ENCODE measurements around the gene ADAM22. TPM values are rescaled to one million over a fixed set of nuclear protein-coding genes. Genes with fewer than 3 reads are reported as not detected.
A peak's percentile ranks its signal among the peaks of the same experiment; 100 is the strongest.

ADAM22 gene
- polyA plus RNA-seq, 1 of the 3 experiments (the other 2 are of a cell fraction): 3.0 TPM

DNA sequence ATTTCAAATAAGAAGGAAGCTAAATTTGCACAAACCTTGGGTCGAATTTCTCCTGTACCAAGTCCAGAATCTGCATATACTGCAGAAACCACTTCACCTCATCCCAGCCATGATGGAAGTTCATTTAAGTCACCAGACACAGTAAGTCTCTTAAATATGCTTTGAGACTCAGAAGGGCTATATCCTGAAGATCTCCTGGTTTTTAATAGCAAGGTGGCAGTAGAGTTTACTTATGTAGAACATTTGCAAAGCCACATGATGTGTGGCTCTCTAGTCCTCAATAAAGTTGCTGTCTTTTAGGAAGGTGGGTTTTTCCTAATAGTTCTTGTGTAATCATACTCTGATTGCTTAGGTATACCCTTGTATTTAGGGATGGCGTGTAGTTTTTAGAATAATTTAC lies 49.0 kb upstream of the ADAM22 start (continued):
- TF ChIP-seq, protein P1, sequence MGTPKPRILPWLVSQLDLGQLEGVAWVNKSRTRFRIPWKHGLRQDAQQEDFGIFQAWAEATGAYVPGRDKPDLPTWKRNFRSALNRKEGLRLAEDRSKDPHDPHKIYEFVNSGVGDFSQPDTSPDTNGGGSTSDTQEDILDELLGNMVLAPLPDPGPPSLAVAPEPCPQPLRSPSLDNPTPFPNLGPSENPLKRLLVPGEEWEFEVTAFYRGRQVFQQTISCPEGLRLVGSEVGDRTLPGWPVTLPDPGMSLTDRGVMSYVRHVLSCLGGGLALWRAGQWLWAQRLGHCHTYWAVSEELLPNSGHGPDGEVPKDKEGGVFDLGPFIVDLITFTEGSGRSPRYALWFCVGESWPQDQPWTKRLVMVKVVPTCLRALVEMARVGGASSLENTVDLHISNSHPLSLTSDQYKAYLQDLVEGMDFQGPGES (IDR thresholded peaks at IDR 0.05; ENCODE audit: low read depth, low read length): no peak
- TF ChIP-seq POLR2AphosphoS5 (IDR thresholded peaks at IDR 0.05; ENCODE audit: low read depth, low read length) (no peak), GATA2 (CRISPR knock-in tag; IDR thresholded peaks at IDR 0.05) (no peak), RXRA (IDR thresholded peaks at IDR 0.05; ENCODE audit: borderline replicate concordance, low read depth) (no peak), NFIC (IDR thresholded peaks at IDR 0.05; ENCODE audit: borderline replicate concordance) (no peak), GABPA (IDR thresholded peaks at IDR 0.05; ENCODE audit: low read depth) (no peak), MXI1 (IDR thresholded peaks at IDR 0.05; ENCODE audit: low read depth, low read length) (no peak), RAD21 (IDR thresholded peaks at IDR 0.05; ENCODE audit: low read length) (no peak)

DNA sequence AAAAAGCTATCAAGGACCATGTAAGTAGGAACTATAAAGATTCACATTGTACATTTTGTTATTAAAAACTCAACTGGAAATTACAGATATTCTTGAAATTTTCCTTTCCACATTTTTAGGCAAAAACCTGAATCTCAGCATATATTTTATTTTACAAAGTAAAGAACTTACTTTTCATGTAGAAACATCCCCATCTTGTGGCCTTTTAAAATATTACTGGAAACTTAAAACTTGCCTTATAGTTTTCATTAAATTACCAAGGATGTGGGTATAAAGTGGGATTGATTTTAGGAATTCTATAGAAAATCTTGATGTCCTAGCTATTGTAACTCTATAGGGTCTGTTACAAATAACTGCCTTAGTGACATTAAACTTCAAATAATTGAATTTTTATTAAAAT lies 47.2 kb upstream of the ADAM22 start:
- H3K79me2 ChIP-seq (ENCODE audit: insufficient read depth): peaks cover 77% of the 10 kb centered on the region
- H2AFZ ChIP-seq (ENCODE audit: low read depth): no peak overlapping the region
- peaks cover 9% of the 10 kb centered on the region for H3F3A ChIP-seq (replicated peaks; ENCODE audit: insufficient read depth)
- POLR2A ChIA-PET: no interaction called here
- no peak overlapping the region for H3K9ac ChIP-seq
- H3K4me1 ChIP-seq (ENCODE audit: control insufficient read depth in 1 of 2, insufficient read depth in 2 of 2, low read depth in 1 of 2, low read length in 1 of 2): peaks cover 0 to 5% of the 10 kb centered on the region in 2 experiments; a peak in 2 of 4 replicates
- TF ChIP-seq FOSL2 (IDR thresholded peaks at IDR 0.05; ENCODE audit: borderline replicate concordance, low read depth) (no peak), RAD21 (IDR thresholded peaks at IDR 0.05; ENCODE audit: low read length) (peak; percentile 75), SMC3 (IDR thresholded peaks at IDR 0.05; ENCODE audit: low read depth, low read length) (peak; percentile 35; the same call in 1 of the 2 replicates), GABPA (IDR thresholded peaks at IDR 0.05; ENCODE audit: low read depth) (no peak)
- TF ChIP-seq, protein P2, sequence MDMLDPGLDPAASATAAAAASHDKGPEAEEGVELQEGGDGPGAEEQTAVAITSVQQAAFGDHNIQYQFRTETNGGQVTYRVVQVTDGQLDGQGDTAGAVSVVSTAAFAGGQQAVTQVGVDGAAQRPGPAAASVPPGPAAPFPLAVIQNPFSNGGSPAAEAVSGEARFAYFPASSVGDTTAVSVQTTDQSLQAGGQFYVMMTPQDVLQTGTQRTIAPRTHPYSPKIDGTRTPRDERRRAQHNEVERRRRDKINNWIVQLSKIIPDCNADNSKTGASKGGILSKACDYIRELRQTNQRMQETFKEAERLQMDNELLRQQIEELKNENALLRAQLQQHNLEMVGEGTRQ (IDR thresholded peaks at IDR 0.05; ENCODE audit: borderline replicate concordance, low read depth, low read length): no peak
- TF ChIP-seq, protein P3, sequence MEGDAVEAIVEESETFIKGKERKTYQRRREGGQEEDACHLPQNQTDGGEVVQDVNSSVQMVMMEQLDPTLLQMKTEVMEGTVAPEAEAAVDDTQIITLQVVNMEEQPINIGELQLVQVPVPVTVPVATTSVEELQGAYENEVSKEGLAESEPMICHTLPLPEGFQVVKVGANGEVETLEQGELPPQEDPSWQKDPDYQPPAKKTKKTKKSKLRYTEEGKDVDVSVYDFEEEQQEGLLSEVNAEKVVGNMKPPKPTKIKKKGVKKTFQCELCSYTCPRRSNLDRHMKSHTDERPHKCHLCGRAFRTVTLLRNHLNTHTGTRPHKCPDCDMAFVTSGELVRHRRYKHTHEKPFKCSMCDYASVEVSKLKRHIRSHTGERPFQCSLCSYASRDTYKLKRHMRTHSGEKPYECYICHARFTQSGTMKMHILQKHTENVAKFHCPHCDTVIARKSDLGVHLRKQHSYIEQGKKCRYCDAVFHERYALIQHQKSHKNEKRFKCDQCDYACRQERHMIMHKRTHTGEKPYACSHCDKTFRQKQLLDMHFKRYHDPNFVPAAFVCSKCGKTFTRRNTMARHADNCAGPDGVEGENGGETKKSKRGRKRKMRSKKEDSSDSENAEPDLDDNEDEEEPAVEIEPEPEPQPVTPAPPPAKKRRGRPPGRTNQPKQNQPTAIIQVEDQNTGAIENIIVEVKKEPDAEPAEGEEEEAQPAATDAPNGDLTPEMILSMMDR (IDR thresholded peaks at IDR 0.05): peak; percentile 80
- H3K9me2 ChIP-seq: no peaks in the 10 kb centered on the region
- CTCF ChIA-PET: interaction anchor here (0.6 to 4.7 kb wide), 41 partner anchors 9 to 569 kb away, joined by 3 to 48 read pairs (median 4); partner anchors contain the start of genes ADAM22, DBF4 and SLC25A40
- no peak overlapping the region for H3K4me2 ChIP-seq
- peaks cover 50 to 56% of the 10 kb centered on the region in 2 experiments for H3K36me3 ChIP-seq (replicated peaks in 1 of 2; ENCODE audit: control insufficient read depth in 1 of 2, insufficient read depth in 2 of 2, low read length in 1 of 2)
- H3K4me3 ChIP-seq (ENCODE audit: low read depth in 2 of 2, low read length in 1 of 2): no peak overlapping the region; a peak in 1 of 4 replicates
- peak; percentile 17 for DNase-seq
- H3K27ac ChIP-seq (ENCODE audit: low read depth in 2 of 2, low read length in 1 of 2): no peak overlapping the region; a peak in 1 of 4 replicates
- H3K9me3 ChIP-seq: no peaks in the 10 kb centered on the region
- no peaks in the 10 kb centered on the region; the same call in 1 of the 2 replicates for H4K20me1 ChIP-seq (ENCODE audit: insufficient read depth)
- H3K27me3 ChIP-seq (ENCODE audit: insufficient read depth): no peaks in the 10 kb centered on the region

All from SK-N-SH (cell line).